HG02970 (cell line): ENCODE results near the gene SRP54.
"Not testable (repeated sequence)": the region's sequence is repeated elsewhere in the genome, so short reads cannot be mapped to it uniquely, and the experiment has no call there.

ENCODE experiments used
- ATAC-seq: cut with Tn5 transposase; IDR thresholded peaks from one replicate; pipeline ENCODE4 v1.9.1; 2021; ENCODE audit warnings: mild to moderate bottlenecking, moderate library complexity, moderate number of reproducible peaks; ENCODE audit not compliant: unreplicated experiment, low FRiP score

Gene SRP54

DNA sequence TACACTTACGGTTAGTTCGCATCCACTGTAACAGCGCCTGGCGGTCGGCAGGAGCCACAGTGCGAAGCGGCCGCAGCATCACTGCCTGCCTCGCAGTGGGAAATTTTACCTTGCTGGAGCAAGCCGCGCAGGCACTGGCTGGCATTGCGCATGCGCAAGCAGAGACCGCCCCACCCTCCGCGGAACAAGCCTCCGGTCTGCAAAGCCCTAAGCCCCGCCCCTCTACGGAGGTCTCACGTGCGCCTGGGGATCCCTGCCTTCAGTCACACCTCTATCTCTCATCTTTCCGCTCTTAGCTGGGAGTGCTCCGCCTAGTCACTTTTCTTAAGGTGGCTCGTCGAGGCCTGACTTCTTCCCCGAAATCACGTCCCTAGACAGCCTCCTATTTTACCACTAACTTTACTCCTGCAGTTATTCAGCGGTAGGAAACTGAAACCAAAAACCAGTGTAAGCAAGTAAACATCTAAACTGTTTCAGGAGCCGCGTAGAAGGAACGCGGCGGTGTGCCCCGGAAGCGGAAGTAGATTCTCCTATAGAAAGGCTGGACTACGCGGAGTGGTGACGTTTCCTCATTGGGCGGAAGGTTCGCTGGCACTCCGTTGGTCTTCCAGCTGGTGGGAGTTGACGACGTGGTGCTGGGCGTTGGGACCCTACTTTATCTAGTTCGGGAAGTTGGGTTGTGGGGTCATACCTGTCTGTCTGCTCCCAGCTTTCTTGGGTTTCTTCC is at the start of gene SRP54:
Gene SRP54 (plus strand): TSS at position 572 of the 727 bp plus-strand sequence. CDS start 13,718 bp downstream, outside the sequence.
- peak; percentile 87 for ATAC-seq

- ATAC-seq, result no peak
These were observed 49.5 kb upstream of the SRP54 start for GRCh38 chr14:34933301-34933700.

DNA sequence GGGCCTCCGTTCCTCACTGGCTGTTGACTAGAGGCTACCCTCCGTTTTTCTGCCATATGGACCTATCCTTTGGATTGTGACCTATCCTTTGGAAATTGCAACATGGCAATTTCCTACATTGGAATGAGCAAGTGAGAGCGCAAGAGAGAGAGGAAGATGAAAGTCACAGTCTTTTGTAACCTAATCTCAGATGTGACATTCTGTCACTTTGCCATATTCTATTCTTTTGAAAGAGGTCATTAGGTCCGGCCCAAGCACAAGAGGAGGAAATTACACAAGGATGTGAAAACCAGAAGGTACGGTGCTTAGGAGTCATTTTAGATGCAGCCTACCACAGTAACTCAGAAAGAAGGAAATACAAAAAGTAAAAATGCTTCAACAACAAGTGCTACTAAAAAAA is 47.3 kb upstream of the SRP54 start:
- no peak for ATAC-seq

DNA sequence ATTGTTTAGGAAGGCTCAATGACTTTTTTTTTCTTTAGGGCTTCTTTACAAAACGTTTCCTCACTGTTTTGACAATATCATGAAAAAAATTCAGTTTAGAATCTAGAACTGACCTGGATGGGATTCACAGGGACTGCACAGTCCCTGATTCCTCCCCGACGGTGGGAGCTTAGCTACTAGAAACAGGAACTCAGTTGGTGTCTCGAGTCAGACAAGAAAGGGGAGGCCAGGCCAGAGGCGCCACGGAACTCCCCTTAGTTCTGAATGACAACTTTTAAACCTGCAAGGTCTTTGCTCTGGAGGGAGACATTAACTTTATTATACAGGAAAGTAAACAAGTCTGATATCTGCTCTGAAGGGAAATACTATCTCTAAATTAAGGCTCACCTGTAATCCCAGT is 45.4 kb upstream of the SRP54 start:
- no peak for ATAC-seq

DNA sequence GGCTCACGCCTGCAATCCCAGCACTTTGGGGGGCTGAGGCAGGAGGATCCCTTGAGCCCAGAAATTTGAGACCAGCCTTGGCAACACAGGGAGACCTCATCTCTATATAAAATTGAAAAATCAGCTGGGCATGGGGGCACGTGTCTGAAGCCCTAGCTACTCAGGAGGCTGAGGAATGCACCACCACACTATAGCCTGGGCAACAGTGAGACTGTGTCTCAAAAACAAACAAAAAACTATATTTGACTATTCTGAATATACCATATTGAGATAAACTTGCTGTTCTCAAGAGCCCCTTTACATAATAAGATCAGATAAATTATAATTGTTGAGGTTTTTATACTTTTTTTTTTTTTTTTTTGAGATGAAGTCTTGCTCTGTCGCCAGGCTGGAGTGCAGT is 44.9 kb upstream of the SRP54 start:
- ATAC-seq, result no peak

- no peak for ATAC-seq
These were observed 39.3 kb upstream of the SRP54 start for GRCh38 chr14:34943506-34943905.

DNA sequence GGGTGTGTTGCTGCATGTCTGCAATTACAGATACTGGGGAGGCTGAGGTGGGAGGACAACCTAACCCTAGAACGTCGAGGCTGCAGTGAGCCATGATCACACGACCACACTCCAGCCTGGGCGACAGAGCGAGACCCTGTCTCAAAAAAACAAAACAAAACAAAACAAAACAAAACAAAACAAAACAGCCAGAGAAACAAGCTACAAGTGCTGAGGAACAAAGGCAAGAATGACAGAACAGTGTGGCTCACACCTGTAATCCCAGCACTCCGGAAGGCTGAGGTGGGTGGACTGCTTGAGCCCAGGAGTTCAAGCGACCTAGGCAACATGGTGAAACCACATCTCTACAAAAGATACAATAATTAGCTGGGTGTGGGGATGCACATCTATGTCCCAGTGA is 38.0 kb upstream of the SRP54 start:
- ATAC-seq, result no peak

GRCh38 chr14:34946699-34947098 is 36.1 kb upstream of the SRP54 start:
- no peak for ATAC-seq

- no peak for ATAC-seq
These were observed 31.5 kb upstream of the SRP54 start for GRCh38 chr14:34951286-34951685.

DNA sequence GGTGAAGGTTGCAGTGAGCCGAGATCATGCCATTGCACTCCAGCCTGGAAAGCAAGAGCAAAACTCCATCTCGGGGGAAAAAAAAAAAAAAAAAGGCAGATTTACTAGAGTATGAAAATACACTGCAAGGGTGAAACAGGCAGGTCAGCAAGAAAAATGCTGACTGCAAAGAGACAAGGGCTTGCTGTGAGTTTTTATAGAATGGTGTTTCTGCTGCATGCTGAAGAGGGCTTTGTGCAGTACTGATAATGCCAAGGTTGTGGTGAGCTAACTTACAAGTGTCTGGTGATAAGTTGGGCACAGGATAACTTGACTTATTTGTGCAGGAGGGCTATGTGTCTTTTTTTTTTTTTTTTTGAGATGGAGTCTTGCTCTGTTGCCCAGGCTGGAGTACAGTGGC is 25.9 kb upstream of the SRP54 start:
- no peak for ATAC-seq

GRCh38 chr14:34957771-34958286 is 25.0 kb upstream of the SRP54 start:
- ATAC-seq, result no peak

GRCh38 chr14:34962106-34962505 is 20.7 kb upstream of the SRP54 start:
- not testable (repeated sequence) for ATAC-seq

GRCh38 chr14:34964977-34965764 is 17.6 kb upstream of the SRP54 start:
- ATAC-seq, result no peak

GRCh38 chr14:34965912-34966311 is 16.9 kb upstream of the SRP54 start:
- ATAC-seq, result no peak

DNA sequence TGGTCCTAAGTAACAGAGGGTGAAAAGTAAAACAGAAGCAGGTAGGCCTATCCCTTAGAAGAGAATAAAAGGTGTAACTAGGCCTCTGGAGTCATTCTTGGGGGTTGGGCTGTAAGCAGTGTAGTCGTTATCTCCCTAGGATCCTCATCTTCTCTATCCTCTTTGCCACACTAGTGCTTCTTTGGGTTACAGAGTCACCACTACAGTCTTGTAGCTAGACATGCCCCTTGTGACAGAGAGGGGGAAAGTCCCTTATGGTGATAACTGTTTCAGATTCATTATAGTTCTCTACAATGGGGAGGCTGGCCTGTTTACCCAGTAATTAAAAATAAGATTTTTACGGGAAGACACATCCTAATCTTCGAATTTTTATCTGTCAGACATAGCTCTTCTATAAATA is 16.4 kb upstream of the SRP54 start:
- no peak for ATAC-seq

DNA sequence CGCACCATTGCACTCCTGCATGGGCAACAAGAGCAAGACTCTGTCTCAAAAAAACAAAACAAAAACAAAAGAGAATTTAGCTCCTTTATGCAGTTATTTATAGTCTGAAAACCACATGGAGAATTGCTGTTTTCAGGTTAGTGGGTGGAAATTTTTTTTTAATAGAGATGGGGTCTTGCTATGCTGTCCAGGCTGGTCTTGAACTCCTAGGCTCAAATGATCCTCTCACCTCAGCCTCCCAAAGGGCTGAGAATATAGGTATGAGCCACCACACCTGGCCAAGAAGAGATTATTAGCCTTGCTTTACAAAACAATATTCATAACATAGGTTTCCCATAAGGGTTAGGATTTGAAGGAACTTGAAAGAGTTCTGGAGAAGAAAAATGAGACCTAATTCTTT is 12.1 kb upstream of the SRP54 start:
- no peak for ATAC-seq

DNA sequence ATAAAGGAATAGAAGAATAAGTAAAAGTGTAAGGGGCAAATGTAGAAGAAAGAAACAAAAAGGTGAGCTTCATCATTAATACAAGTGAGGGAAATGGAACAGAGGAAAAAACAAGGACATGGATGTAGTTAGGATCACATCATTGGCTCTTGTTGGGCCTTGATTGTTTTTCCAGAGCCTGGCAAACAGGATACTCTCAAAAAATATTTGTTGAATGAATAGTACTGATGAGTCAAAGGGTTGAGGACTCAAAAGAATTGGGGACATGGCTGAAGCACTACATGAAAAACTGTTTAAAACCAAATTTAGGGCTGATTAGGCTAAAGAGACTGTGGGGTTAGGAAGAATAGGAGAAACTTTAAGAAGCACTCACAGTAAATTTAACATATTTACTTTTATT is 11.4 kb upstream of the SRP54 start:
- ATAC-seq, result no peak

GRCh38 chr14:34971801-34972200 is 11.0 kb upstream of the SRP54 start:
- ATAC-seq, result no peak

- ATAC-seq, result no peak
These were observed 4.3 kb upstream of the SRP54 start for GRCh38 chr14:34978444-34978843.

- ATAC-seq, result no peak
These were observed 2.4 kb upstream of the SRP54 start for GRCh38 chr14:34980337-34980900.

GRCh38 chr14:34981743-34982420 is 910 bp upstream of the SRP54 start:
- ATAC-seq, result no peak
